AG10803 (cell line): ENCODE measurements around the gene HIBCH.
"Not testable (repeated sequence)": the region's sequence is repeated elsewhere in the genome, so short reads cannot be mapped to it uniquely, and the experiment has no call there.

Experiments
- DNase-seq: peaks from one replicate; pipeline ENCODE4 v3.0.0; 2010; ENCODE audit warnings: low read depth
- H3K4me3 ChIP-seq: 2 replicates; pipeline ENCODE4 v1.5.1; 2011; ENCODE audit warnings: mild to moderate bottlenecking, low read length, control low read depth
- TF ChIP-seq, protein P1 (sequence below): conservative IDR thresholded peaks from 2 replicates; pipeline ENCODE4 v1.5.1; 2011; ENCODE audit warnings: mild to moderate bottlenecking, low read length, control low read depth, inconsistent platforms

Gene HIBCH

DNA sequence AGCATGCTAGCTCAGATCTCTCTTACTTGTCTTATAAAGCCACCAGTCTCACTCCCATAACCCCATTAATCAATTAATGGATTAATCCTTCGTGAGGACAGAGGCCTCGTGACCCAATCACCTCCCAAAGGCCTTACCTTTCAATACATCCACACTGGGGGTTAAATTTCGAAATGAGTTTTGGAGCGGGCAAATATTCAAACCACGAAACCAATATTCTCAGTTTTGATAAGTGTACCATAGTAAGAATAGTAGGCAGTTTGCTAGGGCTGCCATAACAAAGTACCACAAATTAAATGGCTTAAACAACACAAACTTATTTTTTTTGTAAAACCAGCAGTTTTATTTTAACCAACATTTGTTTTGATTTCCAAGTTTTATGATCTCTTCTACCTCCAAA lies 15.2 kb downstream of the HIBCH start:
- TF ChIP-seq, protein P1, sequence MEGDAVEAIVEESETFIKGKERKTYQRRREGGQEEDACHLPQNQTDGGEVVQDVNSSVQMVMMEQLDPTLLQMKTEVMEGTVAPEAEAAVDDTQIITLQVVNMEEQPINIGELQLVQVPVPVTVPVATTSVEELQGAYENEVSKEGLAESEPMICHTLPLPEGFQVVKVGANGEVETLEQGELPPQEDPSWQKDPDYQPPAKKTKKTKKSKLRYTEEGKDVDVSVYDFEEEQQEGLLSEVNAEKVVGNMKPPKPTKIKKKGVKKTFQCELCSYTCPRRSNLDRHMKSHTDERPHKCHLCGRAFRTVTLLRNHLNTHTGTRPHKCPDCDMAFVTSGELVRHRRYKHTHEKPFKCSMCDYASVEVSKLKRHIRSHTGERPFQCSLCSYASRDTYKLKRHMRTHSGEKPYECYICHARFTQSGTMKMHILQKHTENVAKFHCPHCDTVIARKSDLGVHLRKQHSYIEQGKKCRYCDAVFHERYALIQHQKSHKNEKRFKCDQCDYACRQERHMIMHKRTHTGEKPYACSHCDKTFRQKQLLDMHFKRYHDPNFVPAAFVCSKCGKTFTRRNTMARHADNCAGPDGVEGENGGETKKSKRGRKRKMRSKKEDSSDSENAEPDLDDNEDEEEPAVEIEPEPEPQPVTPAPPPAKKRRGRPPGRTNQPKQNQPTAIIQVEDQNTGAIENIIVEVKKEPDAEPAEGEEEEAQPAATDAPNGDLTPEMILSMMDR, result no peak
- H3K4me3 ChIP-seq, result no peak overlapping the region
- DNase-seq, result no peak

DNA sequence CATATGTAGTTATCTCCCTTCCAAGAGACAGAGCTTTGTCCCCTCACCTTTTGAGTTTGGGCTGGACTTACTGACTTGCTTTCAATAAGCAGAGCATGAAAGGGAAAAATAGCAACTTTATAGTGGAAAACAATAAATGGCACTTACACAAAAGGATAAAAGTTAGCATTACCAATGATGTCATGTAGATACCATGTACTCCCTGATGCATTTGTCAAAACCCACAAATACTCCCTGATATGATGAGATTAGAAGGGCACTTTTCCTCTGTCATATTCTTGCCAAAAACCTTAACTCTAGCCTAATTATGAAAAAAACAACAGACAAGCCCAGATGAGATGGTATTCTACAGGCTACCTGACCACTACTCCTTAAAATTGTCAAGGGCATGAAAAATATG lies 16.0 kb downstream of the HIBCH start:
- no peak overlapping the region for H3K4me3 ChIP-seq
- DNase-seq, result no peak
- TF ChIP-seq, protein P1, result no peak

DNA sequence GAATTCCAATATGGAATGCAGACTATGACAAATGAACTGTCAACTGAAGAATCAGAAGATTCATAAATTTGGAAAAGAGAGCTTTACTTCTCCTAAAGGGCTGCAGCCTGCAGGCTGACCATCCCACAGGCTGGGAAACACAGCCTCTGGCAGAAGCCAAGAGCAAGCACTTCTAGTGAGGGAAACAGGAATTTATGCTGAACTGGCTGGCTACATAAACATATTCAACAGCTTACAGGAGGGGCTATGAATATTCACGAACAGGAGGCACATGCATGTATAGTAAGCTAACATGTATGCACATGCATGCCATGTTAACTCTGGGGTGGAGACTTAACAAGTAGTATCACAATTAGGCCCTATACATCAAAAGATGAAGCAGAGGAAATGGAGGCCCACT lies 17.6 kb downstream of the HIBCH start:
- TF ChIP-seq, protein P1, result no peak
- H3K4me3 ChIP-seq, result no peak overlapping the region
- DNase-seq, result no peak

DNA sequence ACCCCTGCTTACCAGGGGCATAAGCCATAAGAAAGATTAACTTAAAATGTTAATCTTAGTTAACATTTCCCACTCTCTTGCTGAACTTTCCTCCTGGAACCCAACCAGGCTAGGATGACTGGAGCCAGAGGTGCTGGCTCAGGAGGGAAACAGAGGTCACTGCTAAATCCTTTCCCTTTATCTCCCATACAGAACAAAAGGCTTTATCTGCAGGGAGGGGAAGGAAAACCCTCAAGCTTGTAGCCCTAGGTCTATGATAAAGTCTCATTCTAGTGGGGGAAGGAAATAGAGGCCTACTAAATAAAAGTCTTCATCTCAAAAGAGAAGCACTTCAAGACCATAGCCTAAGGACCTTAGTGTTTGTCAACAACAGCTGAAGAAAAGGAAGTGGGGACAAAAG lies 18.6 kb downstream of the HIBCH start:
- H3K4me3 ChIP-seq, result no peak overlapping the region
- TF ChIP-seq, protein P1, result no peak
- DNase-seq, result no peak

DNA sequence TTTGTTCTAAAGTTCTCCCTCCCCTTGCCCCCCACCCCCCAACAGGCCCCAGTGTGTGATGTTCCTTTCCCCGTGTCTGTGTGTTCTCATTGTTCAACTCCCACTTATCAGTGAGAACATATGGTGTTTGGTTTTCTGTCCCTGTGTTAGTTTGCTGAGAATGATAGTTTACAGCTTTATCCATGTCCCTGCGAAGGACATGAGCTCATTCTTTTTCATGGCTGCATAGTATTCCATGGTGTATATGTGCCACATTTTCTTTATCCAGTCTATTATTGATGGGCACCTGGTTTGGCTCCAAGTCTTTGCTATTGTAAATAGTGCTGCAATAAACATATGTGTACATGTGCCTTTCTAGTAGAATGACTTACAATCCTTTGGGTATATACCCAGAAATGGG lies 21.7 kb downstream of the HIBCH start:
- DNase-seq, H3K4me3 ChIP-seq: not testable (repeated sequence)

DNA sequence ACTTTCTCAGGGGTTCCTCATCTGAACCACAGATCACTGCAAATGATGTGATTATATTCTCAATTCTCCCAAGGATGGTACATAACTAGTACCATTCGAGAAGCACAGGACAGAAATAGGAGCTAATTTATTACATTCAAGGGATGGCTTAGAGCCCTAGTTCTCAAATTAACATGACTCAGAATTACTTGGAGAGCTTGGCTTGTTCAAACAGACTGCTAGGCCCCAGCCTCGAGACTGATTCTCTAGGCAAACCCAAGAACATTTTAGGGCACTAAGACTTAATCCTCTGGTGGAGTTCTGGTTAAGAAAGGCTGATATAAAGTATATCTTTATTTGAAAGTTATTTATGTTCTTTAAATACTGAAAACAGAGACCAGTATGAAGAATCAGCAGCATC lies 35.8 kb downstream of the HIBCH start:
- DNase-seq, result peak; percentile 44
- TF ChIP-seq, protein P1, result no peak
- H3K4me3 ChIP-seq, result no peak overlapping the region

DNA sequence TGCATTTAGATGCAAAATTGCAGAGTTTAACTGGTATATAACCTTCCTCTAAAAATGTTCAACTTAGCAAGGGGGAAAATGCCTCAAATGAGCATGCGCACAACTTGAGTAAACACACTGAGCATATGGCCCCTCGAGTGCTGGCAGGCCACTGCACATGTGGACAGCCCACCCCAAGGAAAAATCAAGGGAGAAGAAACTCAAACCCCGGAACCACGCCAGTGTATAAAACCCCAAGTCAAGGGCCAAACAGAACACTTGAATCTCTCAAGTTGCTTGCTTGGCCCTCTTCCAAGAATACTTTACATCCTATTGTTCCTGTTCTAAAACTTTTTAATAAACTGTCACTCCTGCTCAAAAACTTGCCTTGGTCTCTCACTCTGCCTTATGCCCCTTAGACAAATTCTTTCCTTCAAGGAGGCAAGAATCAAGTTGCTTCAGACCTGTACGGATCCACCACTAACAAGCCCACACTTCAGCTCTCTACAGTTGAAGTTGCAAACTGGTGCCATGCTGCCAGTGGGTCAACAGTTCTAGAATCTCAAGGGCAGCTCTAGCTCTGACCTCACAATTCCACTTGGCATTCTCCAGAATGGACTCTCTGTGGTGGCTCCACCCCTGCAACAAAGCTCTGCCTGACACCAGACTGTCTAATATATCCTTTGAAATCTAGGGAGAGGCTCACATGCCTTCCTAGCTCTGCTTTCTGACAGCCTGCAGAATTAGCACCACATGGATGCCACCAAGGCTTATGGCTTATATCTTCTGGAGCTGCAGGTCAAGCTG lies 38.9 kb downstream of the HIBCH start:
- no peak overlapping the region for H3K4me3 ChIP-seq
- TF ChIP-seq, protein P1, result no peak
- DNase-seq, result no peak

DNA sequence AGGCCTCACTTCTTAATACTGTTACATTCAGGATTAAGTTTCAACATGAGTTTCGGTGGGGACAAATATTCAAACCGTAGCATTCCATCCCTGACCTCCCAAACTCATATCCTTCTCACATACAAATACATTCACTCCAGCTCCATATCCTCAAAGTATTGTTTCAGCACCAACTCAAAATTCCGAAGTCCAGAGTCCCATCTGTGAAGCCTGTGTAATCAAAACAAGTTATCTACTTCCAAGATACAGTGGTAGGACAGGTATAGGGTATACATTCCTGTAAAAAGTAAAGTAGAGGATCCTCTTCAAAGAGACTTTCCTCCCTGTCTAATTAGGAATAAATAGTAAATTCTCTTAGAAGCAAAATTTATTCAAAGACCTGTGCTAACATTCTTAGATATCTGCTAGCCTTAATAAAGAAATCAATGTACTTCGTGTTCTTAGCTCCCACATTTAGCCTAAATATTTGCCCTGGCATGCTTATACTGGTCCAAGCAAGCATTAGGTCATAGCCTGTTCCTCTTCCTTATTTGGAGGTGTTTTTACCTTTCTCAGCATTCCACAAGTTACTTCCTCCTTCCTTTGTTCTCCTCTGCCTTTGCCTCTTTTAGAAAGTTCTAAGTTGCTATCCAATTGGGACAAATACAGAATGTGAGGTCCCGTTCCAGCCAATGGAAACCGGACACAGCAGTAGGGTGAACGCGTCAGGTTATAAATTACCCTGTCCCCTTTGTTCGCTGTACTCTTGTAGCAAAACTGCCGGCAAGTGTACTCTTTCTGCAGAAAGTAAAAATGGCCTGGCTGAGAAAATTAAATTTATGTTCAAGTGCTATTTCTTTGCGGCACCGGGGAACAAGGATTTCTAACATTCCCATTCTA lies 40.1 kb downstream of the HIBCH start:
- not testable (repeated sequence) for DNase-seq, H3K4me3 ChIP-seq
